HFFc6 (cell line): ENCODE measurements around the gene ADGRB3. TPM values are rescaled to one million over a fixed set of nuclear protein-coding genes. Genes with fewer than 3 reads are reported as not detected.
"Not testable (repeated sequence)": the region's sequence is repeated elsewhere in the genome, so short reads cannot be mapped to it uniquely, and the experiment has no call there.

Experiments
- DNase-seq: peaks from one replicate; pipeline ENCODE4 v3.0.0-alpha.2; 2018
- H3K27ac Mint-ChIP-seq: 2 replicates; pipeline ENCODE4 v1.8.0; 2020; ENCODE audit warnings: mild to moderate bottlenecking, mixed read lengths
- H3K27me3 Mint-ChIP-seq: 2 replicates; pipeline ENCODE4 v1.8.0; 2021; ENCODE audit warnings: mild to moderate bottlenecking, moderate library complexity, mixed read lengths; ENCODE audit not compliant: insufficient read depth
- H3K36me3 Mint-ChIP-seq: 2 replicates; pipeline ENCODE4 v1.8.0; 2021; ENCODE audit warnings: low read depth, mixed read lengths
- H3K4me1 Mint-ChIP-seq: 2 replicates; pipeline ENCODE4 v1.8.0; 2020; ENCODE audit warnings: low read depth, mixed read lengths
- H3K4me3 Mint-ChIP-seq: 2 replicates; pipeline ENCODE4 v1.8.0; 2020; ENCODE audit warnings: mild to moderate bottlenecking, moderate library complexity, mixed read lengths
- H3K9me3 Mint-ChIP-seq: 2 replicates; pipeline ENCODE4 v1.8.0; 2020; ENCODE audit warnings: mild to moderate bottlenecking, mixed read lengths
- CTCF ChIP-seq: fragments of 200-600 bp; sonication (generic); IDR thresholded peaks from 2 replicates; pipeline ENCODE4 v1.5.0; 2021; ENCODE audit warnings: antibody characterized with exemption, mild to moderate bottlenecking
- total RNA-seq, 6 experiments: library from RNA; stranded (reverse); fragmentation: NEBNext Ultra II Directional; extraction: Animal tissue kit (Norgen Biotek cat#: 25700); gene quantifications; 2 replicates in 1 of 6; 3 replicates in 5 of 6; pipeline ENCODE4 v1.2.3, GENCODE V29; 2021

The ADGRB3 gene
- total RNA-seq, 6 experiments from 2014 or later, result 0.05 to 0.07 (median 0.05) TPM; not detected in 3

- DNase-seq, result no peak
- H3K4me3 Mint-ChIP-seq, result no peak overlapping the region
- peaks cover 24% of the 10 kb centered on the region for H3K9me3 Mint-ChIP-seq
- no peak overlapping the region for H3K27ac Mint-ChIP-seq
- no peaks in the 10 kb centered on the region for H3K36me3 Mint-ChIP-seq
- no peaks in the 10 kb centered on the region for H3K4me1 Mint-ChIP-seq
- H3K27me3 Mint-ChIP-seq, result no peaks in the 10 kb centered on the region; the same call in none of the 2 replicates
- TF ChIP-seq CTCF, result no peak
Observed at GRCh38 chr6:68746376-68746775, 111.3 kb downstream of the ADGRB3 start.

- no peak overlapping the region for H3K27ac Mint-ChIP-seq
- no peaks in the 10 kb centered on the region; the same call in none of the 2 replicates for H3K27me3 Mint-ChIP-seq
- no peaks in the 10 kb centered on the region for H3K36me3 Mint-ChIP-seq
- TF ChIP-seq CTCF, result no peak
- no peaks in the 10 kb centered on the region for H3K4me1 Mint-ChIP-seq
- no peak for DNase-seq
- no peak overlapping the region for H3K4me3 Mint-ChIP-seq
- peaks cover 25% of the 10 kb centered on the region for H3K9me3 Mint-ChIP-seq
Observed at GRCh38 chr6:68747110-68747790, 112.2 kb downstream of the ADGRB3 start.

GRCh38 chr6:68747832-68748231 lies 112.8 kb downstream of the ADGRB3 start:
- DNase-seq, H3K4me3 Mint-ChIP-seq, H3K27me3 Mint-ChIP-seq, H3K36me3 Mint-ChIP-seq, H3K27ac Mint-ChIP-seq, H3K4me1 Mint-ChIP-seq: not testable (repeated sequence)
- peaks cover 31% of the 10 kb centered on the region for H3K9me3 Mint-ChIP-seq

- H3K27me3 Mint-ChIP-seq, result no peaks in the 10 kb centered on the region; the same call in 1 of the 2 replicates
- H3K4me3 Mint-ChIP-seq, result no peak overlapping the region
- no peak for TF ChIP-seq CTCF
- H3K27ac Mint-ChIP-seq, result no peak overlapping the region
- H3K4me1 Mint-ChIP-seq, result no peaks in the 10 kb centered on the region
- DNase-seq, result no peak
- peaks cover 35% of the 10 kb centered on the region for H3K9me3 Mint-ChIP-seq
- no peaks in the 10 kb centered on the region; the same call in 1 of the 2 replicates for H3K36me3 Mint-ChIP-seq
Observed at GRCh38 chr6:68754681-68755213, 119.7 kb downstream of the ADGRB3 start.

GRCh38 chr6:68756454-68757375 lies 121.6 kb downstream of the ADGRB3 start:
- no peak for DNase-seq
- no peaks in the 10 kb centered on the region for H3K4me1 Mint-ChIP-seq
- peaks cover 30% of the 10 kb centered on the region for H3K9me3 Mint-ChIP-seq
- no peak for TF ChIP-seq CTCF
- H3K4me3 Mint-ChIP-seq, result no peak overlapping the region
- no peak overlapping the region for H3K27ac Mint-ChIP-seq
- H3K27me3 Mint-ChIP-seq, result no peaks in the 10 kb centered on the region
- no peaks in the 10 kb centered on the region; the same call in 1 of the 2 replicates for H3K36me3 Mint-ChIP-seq
